Right atrium auricular region (tissue), 2 donors: ENCODE measurements around the gene XPNPEP2. TPM values are rescaled to one million over a fixed set of nuclear protein-coding genes. Genes with fewer than 3 reads are reported as not detected.
"Not testable (repeated sequence)": the region's sequence is repeated elsewhere in the genome, so short reads cannot be mapped to it uniquely, and the experiment has no call there.

Experiments
- DNase-seq: peaks from one replicate; pipeline ENCODE4 v3.0.0-alpha.2; 2019; ENCODE audit warnings: low spot score
- H3K27ac ChIP-seq, 2 donors: fragments of 200-600 bp; sonication (generic); 1 replicate in 1 of 2; 2 replicates in 1 of 2; pipeline ENCODE4 v1.5.1; 2016 to 2019
- H3K27me3 ChIP-seq, 2 donors: fragments of 200-600 bp; sonication (generic); one replicate each; pipeline versions ENCODE4 v1.5.1 to v1.6.0; 2017 to 2019
- H3K36me3 ChIP-seq: fragments of 200-600 bp; sonication (generic); one replicate; pipeline ENCODE4 v1.5.1; 2016
- H3K4me1 ChIP-seq, 2 donors: fragments of 200-600 bp; sonication (generic); one replicate each; pipeline versions ENCODE4 v1.5.1 to v1.6.0; 2017 to 2019
- H3K4me3 ChIP-seq, 2 donors: fragments of 200-600 bp; sonication (generic); 1 replicate in 1 of 2; 2 replicates in 1 of 2; pipeline ENCODE4 v1.5.1; 2017 to 2019; ENCODE audit warnings: mild to moderate bottlenecking in 1 of 2, moderate library complexity in 1 of 2
- H3K9me3 ChIP-seq, 2 donors: fragments of 200-600 bp; sonication (generic); one replicate each; pipeline ENCODE4 v1.5.1; 2019
- CTCF ChIP-seq, 2 donors: fragments of 200-600 bp; sonication (generic); IDR thresholded peaks; one replicate each; pipeline ENCODE4 v1.5.1; 2019; ENCODE audit warnings: antibody characterized with exemption in 2 of 2
- total RNA-seq, 2 donors: library from RNA; depleted of rRNA; stranded (reverse); fragments of >200 nt; gene quantifications; one replicate each; pipeline ENCODE4 v1.1.0, GENCODE V29; 2016

XPNPEP2 gene
- total RNA-seq, 2 donors from 2014 or later, result 2.0 to 3.5 TPM

GRCh38 chrX:129737916-129738315 lies 863 bp upstream of the XPNPEP2 start:
- Histone ChIP-seq H3K4me1 (no peaks in the 10 kb centered on the region), H3K27me3 (no peaks in the 10 kb centered on the region), H3K4me3 (no peak overlapping the region), H3K9me3 (no peaks in the 10 kb centered on the region), H3K27ac (peak overlapping the region; percentile 31 to 37), H3K36me3 (no peaks in the 10 kb centered on the region)
- peak; percentile 66 for DNase-seq
- no peak for TF ChIP-seq CTCF (IDR thresholded peaks at IDR 0.05)

DNA sequence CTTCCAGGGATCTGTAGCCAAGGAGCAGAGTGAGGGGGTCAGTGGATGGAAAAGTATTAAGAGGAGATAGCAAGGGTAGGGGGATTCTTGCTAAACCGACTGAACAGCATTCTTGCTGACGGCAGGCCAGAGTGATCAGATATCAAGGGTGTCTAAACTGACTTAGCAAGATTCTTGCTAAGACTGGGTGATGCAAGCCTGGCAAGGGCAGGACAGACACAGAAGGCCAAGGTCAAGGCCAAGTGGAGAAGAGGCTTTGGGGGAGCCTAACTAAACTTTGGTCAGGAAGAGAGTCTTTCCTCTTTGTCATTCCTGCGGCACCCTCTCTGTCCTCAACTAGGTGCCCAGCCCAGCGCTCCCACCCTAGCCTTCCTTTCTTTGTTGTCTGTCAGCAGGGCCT lies 799 bp downstream of the XPNPEP2 start:
- DNase-seq, result no peak

DNA sequence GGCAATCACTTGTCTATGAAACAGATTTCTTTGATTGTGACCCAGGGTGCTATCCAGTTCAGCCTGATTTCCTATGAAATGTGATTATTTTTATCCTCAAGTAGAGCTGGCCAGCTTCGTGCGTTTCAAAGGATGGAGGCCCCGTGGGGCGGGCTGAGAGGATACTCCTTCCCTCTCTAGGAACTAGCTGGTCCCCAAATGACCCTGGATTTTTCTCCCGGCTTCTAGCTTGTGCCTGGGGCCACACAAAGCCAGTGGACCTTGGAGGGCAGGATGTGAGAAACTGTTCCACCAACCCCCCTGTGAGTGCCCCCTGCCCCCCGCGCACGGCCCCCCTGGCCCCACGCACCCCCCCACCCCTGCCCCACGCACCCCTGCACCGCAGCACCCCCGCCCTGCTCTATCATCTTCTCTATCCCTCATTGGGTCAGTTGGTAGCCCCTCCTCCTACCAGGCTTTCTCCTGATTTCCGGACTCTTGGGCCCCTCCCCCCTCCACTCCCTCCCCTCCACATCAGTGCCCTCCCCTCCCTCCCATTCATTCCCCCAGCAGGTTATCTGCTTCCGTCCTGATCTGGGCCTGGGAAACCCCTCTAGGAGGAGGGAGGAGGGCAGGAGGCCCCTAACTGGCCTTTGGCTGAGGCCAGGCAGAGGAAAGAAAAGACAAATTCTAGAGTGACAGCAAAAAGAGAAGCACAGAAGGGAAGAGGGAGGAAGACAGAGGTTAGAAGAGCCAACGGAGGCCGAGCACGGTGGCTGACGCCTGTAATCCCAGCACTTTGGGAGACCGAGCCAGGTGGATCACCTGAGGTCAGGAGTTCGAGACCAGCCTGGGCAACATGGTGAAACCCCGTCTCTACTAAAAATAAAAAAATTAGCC lies 3.3 kb downstream of the XPNPEP2 start:
- no peak for DNase-seq
- Histone ChIP-seq H3K9me3 (no peaks in the 10 kb centered on the region), H3K27ac (no peak overlapping the region), H3K4me1 (no peaks in the 10 kb centered on the region), H3K27me3 (no peaks in the 10 kb centered on the region), H3K36me3 (no peaks in the 10 kb centered on the region), H3K4me3 (no peak overlapping the region)
- no peak for TF ChIP-seq CTCF (IDR thresholded peaks at IDR 0.05)

More for the DNA sequence above, 799 bp downstream of the XPNPEP2 start:
- Histone ChIP-seq H3K4me1 (no peaks in the 10 kb centered on the region), H3K27me3 (no peaks in the 10 kb centered on the region), H3K36me3 (no peaks in the 10 kb centered on the region), H3K9me3 (no peaks in the 10 kb centered on the region), H3K4me3 (no peak overlapping the region), H3K27ac (no peak overlapping the region)
- no peak for TF ChIP-seq CTCF (IDR thresholded peaks at IDR 0.05)

- DNase-seq, H3K4me3 ChIP-seq, H3K27ac ChIP-seq, H3K36me3 ChIP-seq, H3K27me3 ChIP-seq, H3K4me1 ChIP-seq, H3K9me3 ChIP-seq: not testable (repeated sequence)
Measured at GRCh38 chrX:129742759-129743152, 4.0 kb downstream of the XPNPEP2 start.

GRCh38 chrX:129743821-129744220 lies 5.0 kb downstream of the XPNPEP2 start:
- Histone ChIP-seq H3K9me3 (no peaks in the 10 kb centered on the region), H3K4me1 (no peaks in the 10 kb centered on the region), H3K27me3 (no peaks in the 10 kb centered on the region), H3K36me3 (no peaks in the 10 kb centered on the region), H3K27ac (no peak overlapping the region), H3K4me3 (no peak overlapping the region)
- DNase-seq, result no peak
- no peak for TF ChIP-seq CTCF (IDR thresholded peaks at IDR 0.05)

DNA sequence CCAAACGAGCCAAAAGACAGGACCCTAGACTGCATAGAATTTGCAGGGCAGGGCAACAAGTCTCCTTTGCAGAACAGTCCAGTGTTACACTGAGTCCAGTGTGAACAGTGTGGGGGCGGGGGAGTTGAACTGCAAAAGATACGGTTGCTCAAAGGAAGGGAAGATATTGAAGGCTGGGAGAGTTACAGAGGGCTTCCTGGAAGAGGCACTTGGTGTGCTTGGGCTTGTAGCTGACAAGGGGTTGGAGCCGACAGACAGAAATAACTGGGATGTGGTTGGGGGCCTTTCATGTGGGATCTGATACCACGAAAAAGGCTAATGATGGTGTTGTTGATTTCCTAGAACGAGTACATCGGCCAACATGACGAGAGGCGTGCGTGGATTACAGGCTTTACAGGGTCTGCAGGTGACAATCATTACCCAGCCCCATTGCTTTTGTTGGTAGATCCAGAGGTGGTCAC lies 6.1 kb downstream of the XPNPEP2 start:
- Histone ChIP-seq H3K4me3 (no peak overlapping the region), H3K9me3 (no peaks in the 10 kb centered on the region), H3K36me3 (no peaks in the 10 kb centered on the region), H3K27ac (no peak overlapping the region), H3K27me3 (no peaks in the 10 kb centered on the region), H3K4me1 (no peaks in the 10 kb centered on the region)
- DNase-seq, result no peak
- TF ChIP-seq CTCF (IDR thresholded peaks at IDR 0.05), result no peak
